Kidney (tissue), 14 donors: ENCODE data around the gene TBC1D5. TPM values are rescaled to one million over a fixed set of nuclear protein-coding genes. Genes with fewer than 3 reads are reported as not detected.

ENCODE experiments used
- DNase-seq, 5 donors: peaks; one replicate each; pipeline ENCODE4 v3.0.0-alpha.2; 2013 to 2020
- FAIRE-seq: peaks from 2 replicates; lab custom pipeline; 2012; peaks lifted over from hg19 to GRCh38; lab: Jason Lieb, UNC
- H3K27ac ChIP-seq, 2 donors: one replicate each; pipeline ENCODE4 v1.7.0; 2013; ENCODE audit warnings: low read depth in 2 of 2, low read length in 2 of 2, inconsistent platforms in 1 of 2
- H3K27me3 ChIP-seq: one replicate; pipeline ENCODE4 v1.7.1; 2013; ENCODE audit warnings: low read length, inconsistent platforms; ENCODE audit not compliant: control insufficient read depth, insufficient read depth
- H3K36me3 ChIP-seq, 3 donors: one replicate each; pipeline versions ENCODE4 v1.7.0 to v1.7.1; 2013; ENCODE audit warnings: low read length in 3 of 3, control low read depth in 1 of 3, inconsistent platforms in 1 of 3; ENCODE audit not compliant: insufficient read depth in 3 of 3, control insufficient read depth in 2 of 3
- H3K4me1 ChIP-seq, 3 donors: one replicate each; pipeline versions ENCODE4 v1.7.0 to v1.7.1; 2013; ENCODE audit warnings: low read length in 3 of 3, inconsistent platforms in 1 of 3, low read depth in 1 of 3; ENCODE audit not compliant: control insufficient read depth in 2 of 3, insufficient read depth in 2 of 3
- H3K4me3 ChIP-seq, 3 donors: one replicate each; pipeline versions ENCODE4 v1.7.0 to v1.8.1; 2013; ENCODE audit warnings: low read length in 3 of 3, control low read depth in 1 of 3, inconsistent platforms in 1 of 3
- H3K9ac ChIP-seq, 3 donors: one replicate each; pipeline versions ENCODE4 v1.7.0 to v1.7.1; 2013; ENCODE audit warnings: low read length in 3 of 3, control low read depth in 1 of 3, inconsistent platforms in 1 of 3
- H3K9me3 ChIP-seq, 3 donors: one replicate each; pipeline versions ENCODE4 v1.7.0 to v1.7.1; 2013; ENCODE audit warnings: low read length in 3 of 3, control low read depth in 1 of 3, inconsistent platforms in 1 of 3; ENCODE audit not compliant: control insufficient read depth in 2 of 3, insufficient read depth in 1 of 3
- CTCF ChIP-seq: IDR thresholded peaks from 3 replicates; pipeline ENCODE4 v1.5.1; 2012; ENCODE audit warnings: mild to moderate bottlenecking, moderate library complexity, borderline replicate concordance; ENCODE audit not compliant: insufficient read depth; ENCODE audit errors: extremely low read depth
- intact Hi-C: fragments of 100-400 bp; cut with DNase I; formaldehyde crosslinking; loops from one replicate; pipeline ENCODE4 v1.11.1; 2022
- polyA plus RNA-seq: library from polyadenylated mRNA; stranded (reverse); fragments of 350-450 nt; fragmentation: Illumina TruSeq; extraction: RNeasy Lipid Tissue Mini Kit (QIAGEN cat#74804); gene quantifications from one replicate; pipeline ENCODE4 v1.2.3, GENCODE V29; 2014; ENCODE audit warnings: low read depth, low replicate concordance; ENCODE audit not compliant: insufficient read depth
- total RNA-seq: library from RNA; stranded (reverse); fragmentation: NEBNext Ultra II Directional; extraction: Animal tissue kit (Norgen Biotek cat#: 25700); gene quantifications from one replicate; pipeline ENCODE4 v1.2.1, GENCODE V29; 2021
- donor health status: control.
- donor health status: control.
- donor health status: control.
- donor health status: control.
- donor health status: control.
- donor health status: DM: yes; HTN: yes; CAD: no.
- donor health status: Normal renal cell carcinoma (clear cell type).

Gene TBC1D5
- total and polyA plus RNA-seq, 2 donors from 2014 or later = 9.7 to 77.7 TPM

- TF ChIP-seq CTCF = no peak
- intact Hi-C loops = no loop called here
These were observed 606.2 kb downstream of the TBC1D5 start for GRCh38 chr3:17136136-17136721.

GRCh38 chr3:17135696-17136095 lies 606.7 kb downstream of the TBC1D5 start:
- Histone ChIP-seq H3K4me3 (no peak overlapping the region), H3K27ac (no peak overlapping the region), H3K4me1 (no peaks in the 10 kb centered on the region), H3K9me3 (no peaks in the 10 kb centered on the region), H3K36me3 (no peaks in the 10 kb centered on the region), H3K27me3 (no peaks in the 10 kb centered on the region), H3K9ac (no peak overlapping the region)
- no peak for TF ChIP-seq CTCF
- no peak for FAIRE-seq
- intact Hi-C loops = no loop called here
- DNase-seq = peak in 3 of 5 donors; percentile 49 to 68 (median 63)

More at GRCh38 chr3:17136136-17136721, 606.2 kb downstream of the TBC1D5 start:
- Histone ChIP-seq H3K4me1 (no peaks in the 10 kb centered on the region), H3K36me3 (no peaks in the 10 kb centered on the region), H3K27me3 (no peaks in the 10 kb centered on the region), H3K9ac (no peak overlapping the region), H3K27ac (no peak overlapping the region), H3K9me3 (no peaks in the 10 kb centered on the region), H3K4me3 (no peak overlapping the region)
- DNase-seq (peak in 4 of 5 donors; percentile 85 to 94 (median 91)), FAIRE-seq (no peak)

- no peak overlapping the region for H3K4me3 ChIP-seq
- no peaks in the 10 kb centered on the region for H3K9me3 ChIP-seq
- intact Hi-C loops = no loop called here
- DNase-seq (no peak), FAIRE-seq (no peak)
- no peaks in the 10 kb centered on the region for H3K27me3 ChIP-seq
- no peaks in the 10 kb centered on the region for H3K4me1 ChIP-seq
- no peaks in the 10 kb centered on the region for H3K36me3 ChIP-seq
- no peak overlapping the region for H3K9ac ChIP-seq
- no peak overlapping the region for H3K27ac ChIP-seq
- no peak for TF ChIP-seq CTCF
These were observed 608.5 kb downstream of the TBC1D5 start for GRCh38 chr3:17133632-17134545.
